Endothelial cell of umbilical vein (primary cell): ENCODE results near the gene DERL2. TPM values are rescaled to one million over a fixed set of nuclear protein-coding genes. Genes with fewer than 3 reads are reported as not detected.

Source experiments
- BruUV-seq: library from RNA; stranded (reverse); fragments of 400-500 nt; replicated peaks from 2 replicates; lab custom pipeline; 2021; lab: Mats Ljungman, UMichigan
- CTCF ChIA-PET: fragments of 300-600, 350-600 bp; sonication (Branson Sonifier 250); formaldehyde crosslinking; loops from one replicate; lab custom pipeline; 2021; ENCODE audit warnings: antibody characterized with exemption, inconsistent platforms; lab: Charles Lee
- POLR2A ChIA-PET: fragments of 300-600, 350-600 bp; sonication (Branson Sonifier 250); formaldehyde crosslinking; loops from one replicate; lab custom pipeline; 2021; ENCODE audit warnings: antibody characterized with exemption, inconsistent platforms; lab: Charles Lee
- DNase-seq: peaks from one replicate; pipeline ENCODE4 v3.0.0-alpha.2; 2011; ENCODE audit warnings: low read depth, low spot score
- FAIRE-seq: peaks from 2 replicates; lab custom pipeline; 2011; peaks lifted over from hg19 to GRCh38; lab: Jason Lieb, UNC
- H2AFZ ChIP-seq: 2 replicates; pipeline ENCODE4 v1.6.0; 2012; ENCODE audit warnings: low read depth, low read length, control low read depth, inconsistent platforms
- H3K27ac ChIP-seq: 2 replicates; pipeline ENCODE4 v1.5.1; 2011; ENCODE audit warnings: low read depth, mild to moderate bottlenecking, control low read depth, low read length, moderate library complexity; ENCODE audit not compliant: insufficient read depth
- H3K27me3 ChIP-seq, 2 experiments: 2 replicates each; pipeline versions ENCODE4 v1.6.0 to v1.6.1; 2011; ENCODE audit warnings: low read length in 2 of 2, mixed read lengths in 1 of 2; ENCODE audit not compliant: control insufficient read depth in 2 of 2, insufficient read depth in 2 of 2
- H3K36me3 ChIP-seq, 2 experiments: 2 replicates in 1 of 2; 3 replicates in 1 of 2; pipeline ENCODE4 v1.5.1; 2011; ENCODE audit warnings: low read length in 2 of 2, mild to moderate bottlenecking in 1 of 2, moderate library complexity in 1 of 2; ENCODE audit not compliant: control insufficient read depth in 2 of 2, insufficient read depth in 2 of 2; ENCODE audit errors: extremely low read depth in 1 of 2
- H3K4me1 ChIP-seq: 3 replicates; pipeline ENCODE4 v1.5.1; 2011; ENCODE audit warnings: mild to moderate bottlenecking, low read length; ENCODE audit not compliant: control insufficient read depth, insufficient read depth; ENCODE audit errors: extremely low read depth
- H3K4me2 ChIP-seq: 2 replicates; pipeline ENCODE4 v1.6.1; 2011; ENCODE audit warnings: low read length, control low read depth, mixed read lengths; ENCODE audit not compliant: insufficient read depth
- H3K4me3 ChIP-seq, 3 experiments: fragments of 200-600 bp in 1 of 3; sonication (generic), shearing (Covaris generic) in 1 of 3; replicated peaks in 1 of 3; 2 replicates each; pipeline ENCODE4 v1.5.1; 2011 to 2016; ENCODE audit warnings: control low read depth in 3 of 3, low read length in 3 of 3, mild to moderate bottlenecking in 2 of 3, inconsistent platforms in 1 of 3, low read depth in 1 of 3, moderate library complexity in 1 of 3; ENCODE audit not compliant: insufficient read depth in 1 of 3
- H3K79me2 ChIP-seq: 2 replicates; pipeline ENCODE4 v1.6.0; 2012; ENCODE audit warnings: low read length, inconsistent platforms; ENCODE audit not compliant: control insufficient read depth, insufficient read depth
- H3K9ac ChIP-seq: replicated peaks from 2 replicates; pipeline ENCODE3; 2011; ENCODE audit warnings: low read length, control low read depth; ENCODE audit not compliant: insufficient read depth; ENCODE audit errors: extremely low read depth
- H3K9me1 ChIP-seq: replicated peaks from 3 replicates; pipeline ENCODE4 v1.6.0; 2011; ENCODE audit warnings: mild to moderate bottlenecking, low read length; ENCODE audit not compliant: control insufficient read depth, insufficient read depth; ENCODE audit errors: extremely low read depth
- H3K9me3 ChIP-seq: replicated peaks from 2 replicates; pipeline ENCODE4 v1.5.1; 2012; ENCODE audit warnings: low read length, inconsistent platforms; ENCODE audit not compliant: control insufficient read depth, insufficient read depth
- H4K20me1 ChIP-seq: replicated peaks from 2 replicates; pipeline ENCODE3; 2011; ENCODE audit warnings: mild to moderate bottlenecking, low read length; ENCODE audit not compliant: control insufficient read depth, insufficient read depth; ENCODE audit errors: extremely low read depth
- EZH2 ChIP-seq: IDR thresholded peaks from 2 replicates; pipeline ENCODE4 v1.6.1; 2012; ENCODE audit warnings: borderline replicate concordance, low read depth, mild to moderate bottlenecking, moderate library complexity, low read length, inconsistent platforms; ENCODE audit not compliant: severe bottlenecking
- GATA2 ChIP-seq: IDR thresholded peaks from 2 replicates; pipeline ENCODE4 v1.7.0; 2011; ENCODE audit warnings: low read depth, mild to moderate bottlenecking, moderate library complexity, mixed read lengths, low read length; ENCODE audit not compliant: insufficient read length, insufficient read depth
- POLR2A ChIP-seq: IDR thresholded peaks from 2 replicates; pipeline ENCODE4 v1.6.1; 2012; ENCODE audit warnings: low read depth, mild to moderate bottlenecking, control low read depth, low read length
- POLR2AphosphoS5 ChIP-seq: IDR thresholded peaks from 2 replicates; pipeline ENCODE4 v1.6.1; 2012; ENCODE audit warnings: low read depth, mild to moderate bottlenecking, control low read depth, low read length, moderate library complexity; ENCODE audit not compliant: insufficient read depth
- dilution Hi-C: fragments of 300-500 bp; cut with MboI; formaldehyde crosslinking; loops from one replicate; pipeline ENCODE4 v1.15.0; 2019; ENCODE audit warnings: low sequenced_read_pairs; ENCODE audit not compliant: extremely low pct_ligation_motif_present
- intact Hi-C: fragments of 100-400 bp; cut with micrococcal nuclease; formaldehyde crosslinking; loops from one replicate; pipeline ENCODE4 v1.10.0; 2022
- polyA plus RNA-seq, 4 experiments: library from polyadenylated mRNA; depleted of rRNA in 3 of 4; stranded (reverse) in 3 of 4; unstranded in 1 of 4; fragments of >200 nt; gene quantifications; 2 replicates each; pipeline versions ENCODE4 v1.2.1 to v1.2.3, GENCODE V29; 2011 to 2012; ENCODE audit warnings: missing spikeins in 1 of 4
- total RNA-seq: library from RNA; stranded (reverse); gene quantifications from 2 replicates; pipeline ENCODE4 v1.2.3, GENCODE V29; 2021
- TF ChIP-seq, protein P1 (sequence below): IDR thresholded peaks from 2 replicates; pipeline ENCODE4 v1.6.1; 2011; ENCODE audit not compliant: insufficient read depth, insufficient read length

DERL2 gene
- total and polyA plus RNA-seq, 2 donors (not counting 3 experiments of a cell fraction or from before 2014, with no cell fraction given): 84.5 to 117 TPM

DNA sequence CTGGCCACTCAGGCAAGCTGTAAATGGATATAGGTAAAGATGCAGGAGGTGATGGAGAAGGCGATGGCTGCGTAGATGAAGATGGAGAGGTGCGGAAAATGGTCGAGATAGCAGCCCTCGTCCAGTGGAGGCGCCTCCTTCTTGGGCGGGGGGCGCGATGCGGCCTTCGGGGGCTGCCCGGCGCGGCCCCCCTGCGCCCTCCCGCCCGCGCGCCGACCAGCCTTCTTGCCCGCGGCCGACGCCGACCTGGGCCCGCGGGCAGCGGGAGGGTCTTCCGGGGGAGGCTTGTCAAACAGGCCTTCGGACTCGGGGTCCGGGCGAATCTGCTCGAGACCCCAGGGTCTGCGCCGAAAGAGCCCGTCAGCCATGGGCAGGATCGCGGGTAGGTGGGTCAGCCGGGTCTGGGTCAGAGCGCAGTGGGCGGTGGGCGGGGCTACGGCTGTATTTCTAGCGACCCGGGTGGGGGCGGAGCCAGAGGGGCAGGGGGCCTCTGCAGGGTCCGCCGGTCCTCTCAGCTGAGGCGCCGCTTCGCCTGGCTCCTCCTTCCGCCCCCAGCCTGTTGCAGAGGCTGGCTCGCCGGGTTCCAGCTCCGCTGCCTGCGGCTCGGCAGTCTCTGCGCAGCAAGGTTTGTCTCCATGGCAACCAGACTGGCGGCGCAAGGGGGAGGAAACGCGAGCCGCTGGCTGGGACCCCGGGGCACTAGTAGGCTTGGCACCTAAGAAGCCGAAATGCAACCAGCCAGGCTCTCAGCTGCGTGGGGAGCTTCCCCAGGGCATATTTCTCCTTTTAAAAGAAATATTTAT, 14.8 kb upstream of the DERL2 start:
- H3K9ac ChIP-seq: no peak overlapping the region
- DNase-seq (peak; percentile 85), FAIRE-seq (peak; percentile 80)
- TF ChIP-seq, protein P1, sequence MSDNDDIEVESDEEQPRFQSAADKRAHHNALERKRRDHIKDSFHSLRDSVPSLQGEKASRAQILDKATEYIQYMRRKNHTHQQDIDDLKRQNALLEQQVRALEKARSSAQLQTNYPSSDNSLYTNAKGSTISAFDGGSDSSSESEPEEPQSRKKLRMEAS: no peak
- TF ChIP-seq POLR2AphosphoS5 (peak; percentile 41), POLR2A (peak; percentile 23)
- dilution Hi-C loops: no loop called here
- H3K4me1 ChIP-seq: peaks cover 5% of the 10 kb centered on the region
- no peaks in the 10 kb centered on the region for H3K79me2 ChIP-seq
- CTCF ChIA-PET: interaction anchor here (0.7 to 2.0 kb wide), 6 partner anchors 9 to 935 kb away, joined by 3 to 7 read pairs (median 4); partner anchors contain the start of genes C1QBP, DERL2 and MIS12
- H4K20me1 ChIP-seq: no peaks in the 10 kb centered on the region
- POLR2A ChIA-PET: interaction anchor here (1.0 kb wide), 1 partner anchor 14 kb away, joined by 3 read pairs; the partner anchor contains the start of gene MIS12
- no peak overlapping the region for H3K27ac ChIP-seq
- H3K27me3 ChIP-seq: no peaks in the 10 kb centered on the region
- no TSS peak for BruUV-seq
- intact Hi-C loops: loop anchor here (1.0 kb wide), 1 partner anchor 26 kb away; no protein-coding TSS in a partner anchor
- peak overlapping the region; percentile 30 to 79 (median 56) for H3K4me3 ChIP-seq
- no peaks in the 10 kb centered on the region for H3K9me1 ChIP-seq
- peak overlapping the region; percentile 55 for H2AFZ ChIP-seq
- H3K36me3 ChIP-seq: peaks cover 0 to 3% of the 10 kb centered on the region in 2 experiments
- no peaks in the 10 kb centered on the region for H3K9me3 ChIP-seq
- H3K4me2 ChIP-seq: peak overlapping the region; percentile 78

GRCh38 chr17:5500247-5500588, 14.2 kb upstream of the DERL2 start:
- DNase-seq: no peak
- FAIRE-seq: peak; percentile 47
- Histone ChIP-seq H3K9me1 (no peaks in the 10 kb centered on the region), H2AFZ (peak overlapping the region; percentile 55), H3K27ac (no peak overlapping the region), H3K79me2 (no peaks in the 10 kb centered on the region), H3K4me3 (peak overlapping the region; percentile 30 to 79 (median 56)), H3K27me3 (no peaks in the 10 kb centered on the region), H3K36me3 (peaks cover 0 to 3% of the 10 kb centered on the region in 2 experiments), H3K4me2 (peak overlapping the region; percentile 78), H3K4me1 (peaks cover 5% of the 10 kb centered on the region), H4K20me1 (no peaks in the 10 kb centered on the region), H3K9ac (no peak overlapping the region), H3K9me3 (no peaks in the 10 kb centered on the region)
- dilution Hi-C loops: no loop called here
- no peak for TF ChIP-seq POLR2AphosphoS5
- no peak for TF ChIP-seq GATA2
- TF ChIP-seq EZH2: peak; percentile 37
- TF ChIP-seq, protein P1: no peak
- BruUV-seq: no TSS peak
- ChIA-PET POLR2A (interaction anchor here (0.6 kb wide), 1 partner anchor 33 kb away, joined by 9 read pairs; no protein-coding TSS in a partner anchor), CTCF (interaction anchor here (0.7 to 2.0 kb wide), 7 partner anchors 8 to 936 kb away, joined by 3 to 7 read pairs (median 3); partner anchors contain the start of genes C1QBP, DERL2 and MIS12)
- intact Hi-C loops: loop anchor here (1.0 kb wide), 1 partner anchor 26 kb away; no protein-coding TSS in a partner anchor
